A549 (cell line): ENCODE data around the gene PKHD1. TPM values are rescaled to one million over a fixed set of nuclear protein-coding genes. Genes with fewer than 3 reads are reported as not detected.

Source experiments
- ATAC-seq, 2 experiments: fragments of 200-7000 bp in 1 of 2; fragments of >200 bp in 1 of 2; cut with Nextera tagmentation in 1 of 2; cut with Tn5 transposase in 1 of 2; 3 replicates each; pipeline versions ENCODE4 v1.8.0 to v1.9.1; 2018 to 2020; ENCODE audit warnings: mild to moderate bottlenecking in 1 of 2, moderate library complexity in 1 of 2
- CTCF ChIA-PET: fragments of 300-600 bp; sonication (Branson Sonifier 250); formaldehyde crosslinking; extraction: SDS; loops from one replicate; lab custom pipeline; 2021; ENCODE audit warnings: antibody characterized with exemption, inconsistent platforms; lab: Yijun Ruan, JAX
- POLR2A ChIA-PET: fragments of 350-600 bp; formaldehyde crosslinking; extraction: SDS; loops from one replicate; lab custom pipeline; 2021; ENCODE audit warnings: antibody characterized with exemption, inconsistent platforms; lab: Yijun Ruan, JAX
- DNase-seq, 2 experiments: peaks; one replicate each; pipeline versions ENCODE4 v3.0.0 to v3.0.0-alpha.2; 2011 to 2016; ENCODE audit warnings: low read depth in 1 of 2, low spot score in 1 of 2
- FAIRE-seq: peaks from 2 replicates; lab custom pipeline; 2011; peaks lifted over from hg19 to GRCh38; lab: Jason Lieb, UNC
- H3K27ac ChIP-seq, 2 experiments: fragments of >200 bp; sonication (Bioruptor Twin); formaldehyde crosslinking; 3 replicates each; pipeline ENCODE4 v1.5.1; 2016 to 2017
- H3K4me1 ChIP-seq: fragments of >200 bp; sonication (Bioruptor Twin); formaldehyde crosslinking; 3 replicates; pipeline ENCODE4 v1.6.1; 2016
- H3K4me2 ChIP-seq: fragments of >200 bp; sonication (Bioruptor Twin); formaldehyde crosslinking; 3 replicates; pipeline ENCODE4 v1.6.1; 2016
- H3K4me3 ChIP-seq: fragments of >200 bp; sonication (Bioruptor Twin); formaldehyde crosslinking; 3 replicates; pipeline ENCODE4 v1.5.1; 2016
- H3K9me3 ChIP-seq: fragments of >200 bp; sonication (Bioruptor Twin); formaldehyde crosslinking; 3 replicates; pipeline ENCODE4 v1.6.1; 2016
- BHLHE40 ChIP-seq: IDR thresholded peaks from 2 replicates; pipeline ENCODE4 v1.6.1; 2012; ENCODE audit warnings: low read depth, low read length, inconsistent platforms
- CBX8 ChIP-seq: fragments of 200-600 bp; sonication (generic); IDR thresholded peaks from 2 replicates; pipeline ENCODE4 v1.6.1; 2016
- CHD2 ChIP-seq: fragments of 150-350 bp; IDR thresholded peaks from 2 replicates; pipeline ENCODE4 v1.6.1; 2014; ENCODE audit warnings: low read length; ENCODE audit not compliant: partially characterized antibody
- CHD4 ChIP-seq: fragments of 200-600 bp; sonication (generic); IDR thresholded peaks from 2 replicates; pipeline ENCODE4 v1.6.1; 2016; ENCODE audit warnings: antibody characterized with exemption, mild to moderate bottlenecking, borderline replicate concordance
- EP300 ChIP-seq, 2 experiments: fragments of >200 bp; sonication (Bioruptor Twin); formaldehyde crosslinking; IDR thresholded peaks; 2 replicates in 1 of 2; 3 replicates in 1 of 2; pipeline ENCODE4 v1.6.1; 2016 to 2017
- GATA3 ChIP-seq: IDR thresholded peaks from 2 replicates; pipeline ENCODE4 v1.6.1; 2012; ENCODE audit warnings: borderline replicate concordance
- HDAC2 ChIP-seq: fragments of 200-600 bp; sonication (generic); IDR thresholded peaks from 2 replicates; pipeline ENCODE4 v1.6.1; 2016
- HEYL ChIP-seq: fragments of 250-450 bp; sonication (Bioruptor Pico); IDR thresholded peaks from 2 replicates; pipeline ENCODE4 v1.8.0; 2021; ENCODE audit warnings: mild to moderate bottlenecking, moderate library complexity
- HOXB13 ChIP-seq: fragments of 250-450 bp; sonication (Bioruptor Pico); IDR thresholded peaks from 2 replicates; pipeline ENCODE4 v1.5.0; 2020; ENCODE audit warnings: low read depth, mild to moderate bottlenecking, moderate library complexity
- HOXB5 ChIP-seq: fragments of 250-450 bp; sonication (Bioruptor Pico); IDR thresholded peaks from 2 replicates; pipeline ENCODE4 v1.5.0; 2020; ENCODE audit warnings: mild to moderate bottlenecking, moderate library complexity
- KDM1A ChIP-seq: fragments of 200-600 bp; sonication (generic); IDR thresholded peaks from 2 replicates; pipeline ENCODE4 v1.6.1; 2016; ENCODE audit warnings: low read depth, mild to moderate bottlenecking
- KDM5A ChIP-seq: fragments of 200-600 bp; sonication (generic); IDR thresholded peaks from 2 replicates; pipeline ENCODE4 v1.6.1; 2016; ENCODE audit warnings: antibody characterized with exemption, mild to moderate bottlenecking
- NR3C1 ChIP-seq: fragments of >200 bp; sonication (Bioruptor Twin); formaldehyde crosslinking; IDR thresholded peaks from 3 replicates; pipeline ENCODE4 v1.6.1; 2017
- POLR2AphosphoS2 ChIP-seq: conservative IDR thresholded peaks from 2 replicates; pipeline ENCODE4 v1.6.1; 2012; ENCODE audit warnings: low read length, improper control_type of control experiment, inconsistent platforms
- RARB ChIP-seq: fragments of 250-450 bp; sonication (Bioruptor Pico); IDR thresholded peaks from 2 replicates; pipeline ENCODE4 v1.8.0; 2021; ENCODE audit warnings: mild to moderate bottlenecking, moderate library complexity
- RCOR1 ChIP-seq: fragments of 150-350 bp; IDR thresholded peaks from 2 replicates; pipeline ENCODE4 v1.6.1; 2014; ENCODE audit warnings: antibody characterized with exemption, low read length, low read depth
- SMC3 ChIP-seq: fragments of >200 bp; sonication (Bioruptor Twin); formaldehyde crosslinking; IDR thresholded peaks from 3 replicates; pipeline ENCODE4 v1.6.1; 2018; ENCODE audit warnings: inconsistent platforms
- SREBF2 ChIP-seq: fragments of 450-650 bp; IDR thresholded peaks from 2 replicates; pipeline ENCODE4 v1.6.1; 2014; ENCODE audit warnings: mild to moderate bottlenecking, moderate library complexity
- ZFP36 ChIP-seq: fragments of 450-650 bp; IDR thresholded peaks from 2 replicates; pipeline ENCODE4 v1.6.1; 2014; ENCODE audit warnings: borderline replicate concordance; ENCODE audit not compliant: partially characterized antibody
- ZSCAN20 ChIP-seq: fragments of 250-450 bp; sonication (Bioruptor Pico); IDR thresholded peaks from 2 replicates; pipeline ENCODE4 v1.8.0; 2022; ENCODE audit warnings: mild to moderate bottlenecking, moderate library complexity
- WGBS: methylation state at CpG from one replicate; pipeline ENCODE4 v1.1.6; 2017; ENCODE audit errors: missing lambda C conversion rate; 5-methylcytosine and 5-hydroxymethylcytosine counted together
- polyA plus RNA-seq, 4 experiments: library from polyadenylated mRNA; depleted of rRNA in 3 of 4; stranded (reverse); fragments of >200 nt; fragmentation: RNase III in 1 of 4; extraction: RNeasy Plus Mini Kit Qiagen cat#74134 plus additional on column Dnase treatment in 1 of 4; gene quantifications; 2 replicates in 3 of 4; 3 replicates in 1 of 4; pipeline ENCODE4 v1.2.3, GENCODE V29; 2011 to 2017
- TF ChIP-seq, protein P1 (sequence below): fragments of 250-450 bp; sonication (Bioruptor Pico); IDR thresholded peaks from 2 replicates; pipeline ENCODE4 v1.5.0; 2020; ENCODE audit warnings: low read depth, mild to moderate bottlenecking, moderate library complexity
- TF ChIP-seq, protein P2 (sequence below): fragments of >200 bp; sonication (Bioruptor Twin); formaldehyde crosslinking; IDR thresholded peaks from 3 replicates; pipeline ENCODE4 v1.6.1; 2016
- TF ChIP-seq, protein P3 (sequence below): IDR thresholded peaks from 2 replicates; pipeline ENCODE4 v1.6.1; 2012; ENCODE audit warnings: low read depth, borderline replicate concordance

The PKHD1 gene
- polyA plus RNA-seq, 2 of the 4 experiments (the other 2 are of a cell fraction) = not detected

DNA sequence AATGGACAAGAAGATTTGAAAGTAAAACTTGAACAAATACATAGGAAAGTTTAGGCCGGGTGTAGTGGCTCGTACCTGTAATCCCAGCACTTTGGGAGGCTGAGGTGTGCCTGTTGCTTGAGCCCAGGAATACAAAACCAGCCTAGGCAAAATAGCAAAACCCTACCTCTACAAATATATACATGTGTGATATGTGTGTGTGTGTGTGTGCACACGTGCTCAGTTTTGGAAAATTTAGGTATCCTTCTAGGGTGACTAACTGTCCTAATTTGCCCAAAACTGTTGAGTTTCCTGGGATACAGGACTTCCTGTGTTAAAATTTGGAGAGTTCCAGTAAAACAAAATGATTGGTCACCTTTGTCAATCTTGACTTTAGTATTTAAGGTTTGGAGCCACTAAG is 503.2 kb downstream of the PKHD1 start (continued):
- TF ChIP-seq, protein P1, sequence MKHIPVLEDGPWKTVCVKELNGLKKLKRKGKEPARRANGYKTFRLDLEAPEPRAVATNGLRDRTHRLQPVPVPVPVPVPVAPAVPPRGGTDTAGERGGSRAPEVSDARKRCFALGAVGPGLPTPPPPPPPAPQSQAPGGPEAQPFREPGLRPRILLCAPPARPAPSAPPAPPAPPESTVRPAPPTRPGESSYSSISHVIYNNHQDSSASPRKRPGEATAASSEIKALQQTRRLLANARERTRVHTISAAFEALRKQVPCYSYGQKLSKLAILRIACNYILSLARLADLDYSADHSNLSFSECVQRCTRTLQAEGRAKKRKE (CRISPR knock-in tag) = no peak
- no peak for TF ChIP-seq SMC3
- TF ChIP-seq ZSCAN20 (CRISPR knock-in tag) = no peak
- no peak for TF ChIP-seq HOXB13 (CRISPR knock-in tag)
- TF ChIP-seq, protein P2, sequence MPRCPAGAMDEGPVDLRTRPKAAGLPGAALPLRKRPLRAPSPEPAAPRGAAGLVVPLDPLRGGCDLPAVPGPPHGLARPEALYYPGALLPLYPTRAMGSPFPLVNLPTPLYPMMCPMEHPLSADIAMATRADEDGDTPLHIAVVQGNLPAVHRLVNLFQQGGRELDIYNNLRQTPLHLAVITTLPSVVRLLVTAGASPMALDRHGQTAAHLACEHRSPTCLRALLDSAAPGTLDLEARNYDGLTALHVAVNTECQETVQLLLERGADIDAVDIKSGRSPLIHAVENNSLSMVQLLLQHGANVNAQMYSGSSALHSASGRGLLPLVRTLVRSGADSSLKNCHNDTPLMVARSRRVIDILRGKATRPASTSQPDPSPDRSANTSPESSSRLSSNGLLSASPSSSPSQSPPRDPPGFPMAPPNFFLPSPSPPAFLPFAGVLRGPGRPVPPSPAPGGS = no peak
- no peak for TF ChIP-seq ZFP36
- TF ChIP-seq HDAC2 = no peak

DNA sequence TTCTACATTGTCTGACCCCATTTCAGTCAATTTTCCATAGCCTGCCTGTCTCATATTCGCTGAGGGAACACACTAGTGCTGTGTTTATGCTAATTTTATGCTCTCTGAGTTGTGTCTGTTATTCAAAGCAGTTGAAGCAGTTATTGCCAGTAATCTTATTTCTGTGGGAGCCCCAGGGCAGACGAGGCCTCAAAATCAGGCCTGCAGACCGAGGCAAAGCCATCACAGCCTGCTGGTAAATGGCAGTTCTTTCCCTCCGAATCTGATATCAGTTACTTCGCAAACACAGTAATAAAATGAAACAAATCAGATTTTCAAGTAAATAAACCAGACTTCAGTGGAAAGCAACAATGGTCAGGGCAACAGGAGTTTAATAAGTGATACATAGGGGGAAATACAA is 508.4 kb downstream of the PKHD1 start:
- Histone ChIP-seq H3K4me1 (no peaks in the 10 kb centered on the region), H3K4me2 (no peak overlapping the region), H3K4me3 (no peak overlapping the region), H3K27ac (no peak overlapping the region), H3K9me3 (no peaks in the 10 kb centered on the region)
- 0% methylated on average over 5 of the region's 5 CpGs for WGBS
- CTCF ChIA-PET = no interaction called here
- FAIRE-seq = no peak
- POLR2A ChIA-PET = no interaction called here
- TF ChIP-seq KDM5A = no peak
- no peak for DNase-seq
- ATAC-seq = no peak

DNA sequence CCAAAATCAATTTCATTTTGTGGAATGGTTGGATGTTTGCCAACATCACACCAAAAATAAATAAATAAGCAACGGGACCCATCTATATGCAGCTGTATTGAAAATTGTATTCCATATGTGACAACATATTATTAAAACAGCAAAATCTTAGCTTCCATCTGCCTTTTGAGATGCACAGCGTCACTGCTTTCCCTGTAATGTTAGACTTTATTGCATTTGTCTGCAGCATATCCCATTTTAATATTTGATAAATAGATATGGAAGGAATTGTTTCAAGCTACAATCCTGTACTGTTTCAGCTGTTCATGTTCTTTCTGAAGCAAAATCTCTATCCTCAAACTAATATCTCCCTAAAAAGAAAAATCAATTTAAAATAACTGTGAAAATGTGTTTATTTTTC is 509.1 kb downstream of the PKHD1 start:
- ChIA-PET POLR2A (no interaction called here), CTCF (no interaction called here)

DNA sequence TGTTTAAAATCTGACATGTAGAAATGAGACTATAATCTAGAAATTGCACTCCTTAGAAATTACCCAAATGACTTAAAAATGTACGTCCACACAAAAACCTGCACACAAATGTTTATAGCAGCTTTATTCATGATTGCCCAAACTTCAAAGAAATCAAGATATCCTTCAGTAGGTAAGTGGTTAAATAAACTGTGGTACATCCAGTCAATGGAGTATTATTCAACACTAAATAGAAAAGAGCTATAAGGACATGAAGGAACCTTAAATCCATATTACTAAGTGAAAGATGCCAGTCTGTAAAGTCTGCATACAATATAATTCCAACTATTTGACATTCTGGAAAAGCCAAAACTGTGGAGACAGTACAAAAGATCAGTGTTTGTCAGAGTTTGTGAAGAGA is 513.4 kb downstream of the PKHD1 start:
- CTCF ChIA-PET = no interaction called here
- no peak for ATAC-seq
- TF ChIP-seq BHLHE40 = no peak
- no peak for TF ChIP-seq RCOR1
- TF ChIP-seq HEYL (CRISPR knock-in tag) = no peak
- DNase-seq = no peak
- Histone ChIP-seq H3K4me3 (no peak overlapping the region), H3K27ac (no peak overlapping the region), H3K9me3 (no peaks in the 10 kb centered on the region), H3K4me2 (no peak overlapping the region), H3K4me1 (no peaks in the 10 kb centered on the region)
- POLR2A ChIA-PET = no interaction called here
- 0% methylated on average over 1 of the region's 1 CpG for WGBS
- no peak for FAIRE-seq

More for the DNA sequence above, 509.1 kb downstream of the PKHD1 start:
- no peak for DNase-seq
- TF ChIP-seq, protein P2 = no peak
- TF ChIP-seq, protein P3, sequence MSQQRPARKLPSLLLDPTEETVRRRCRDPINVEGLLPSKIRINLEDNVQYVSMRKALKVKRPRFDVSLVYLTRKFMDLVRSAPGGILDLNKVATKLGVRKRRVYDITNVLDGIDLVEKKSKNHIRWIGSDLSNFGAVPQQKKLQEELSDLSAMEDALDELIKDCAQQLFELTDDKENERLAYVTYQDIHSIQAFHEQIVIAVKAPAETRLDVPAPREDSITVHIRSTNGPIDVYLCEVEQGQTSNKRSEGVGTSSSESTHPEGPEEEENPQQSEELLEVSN = no peak
- TF ChIP-seq GATA3 = no peak
- TF ChIP-seq NR3C1 = no peak
- no peak for TF ChIP-seq CBX8
- no peak for TF ChIP-seq SREBF2
- TF ChIP-seq CHD2 = no peak
- no peak for TF ChIP-seq KDM1A
- no peak for TF ChIP-seq EP300 (IDR thresholded peaks at IDR 0.05)
- no peak for TF ChIP-seq POLR2AphosphoS2
- TF ChIP-seq CHD4 = no peak
- no peak for TF ChIP-seq HOXB5 (CRISPR knock-in tag)
- TF ChIP-seq RARB (CRISPR knock-in tag) = no peak
- TF ChIP-seq HEYL (CRISPR knock-in tag) = no peak
- no peak for ATAC-seq
- Histone ChIP-seq H3K9me3 (no peaks in the 10 kb centered on the region), H3K4me3 (no peak overlapping the region), H3K4me2 (no peak overlapping the region), H3K27ac (no peak overlapping the region), H3K4me1 (no peaks in the 10 kb centered on the region)
- no peak for FAIRE-seq
- WGBS = 4% methylated on average over 2 of the region's 2 CpGs
